ENCODE results near the gene SV2B.

- TF ChIP-seq EZH2 (IDR thresholded peaks at IDR 0.05) (no peak), POLR2AphosphoS5 (IDR thresholded peaks at IDR 0.05; ENCODE audit: borderline replicate concordance, low read depth, low read length) (no peak), FOXP2 (optimal IDR thresholded peaks at IDR 0.05; ENCODE audit: control extremely low read depth, extremely low read length, insufficient read depth) (no peak)
Measured at GRCh38 chr15:91338766-91339165, 238.7 kb downstream of the SV2B start.

Data from SK-N-MC (cell line).